Measurements from ENCODE around the gene SHB. TPM values are rescaled to one million over a fixed set of nuclear protein-coding genes. Genes with fewer than 3 reads are reported as not detected.
"Not testable (repeated sequence)": the region's sequence is repeated elsewhere in the genome, so short reads cannot be mapped to it uniquely, and the experiment has no call there.

The SHB gene
- total RNA-seq, 2 experiments from 2014 or later: 1.1 to 1.2 TPM

- Histone ChIP-seq H3K36me3 (ENCODE audit: insufficient read depth, low read length) (no peaks in the 10 kb centered on the region), H3K27ac (ENCODE audit: low read depth in 1 of 2, low read length in 2 of 2) (no peak overlapping the region), H3K9me3 (ENCODE audit: control insufficient read depth in 1 of 2, insufficient read depth in 1 of 2, low read length in 2 of 2) (no peaks in the 10 kb centered on the region), H3K27me3 (ENCODE audit: control insufficient read depth in 1 of 2, insufficient read depth in 2 of 2, low read length in 2 of 2) (no peaks in the 10 kb centered on the region), H3K4me3 (ENCODE audit: low read length) (no peak overlapping the region), H3K4me1 (ENCODE audit: insufficient read depth, low read length) (no peaks in the 10 kb centered on the region)
- DNase-seq: no peak
- intact Hi-C loops (cut with DNase I, micrococcal nuclease): no loop called here
- Mint-ChIP-seq H3K9me3 (no peaks in the 10 kb centered on the region), H3K4me3 (no peak overlapping the region), H3K36me3 (ENCODE audit: low read depth) (no peaks in the 10 kb centered on the region), H3K4me1 (ENCODE audit: low read depth) (no peaks in the 10 kb centered on the region), H3K27ac (no peak overlapping the region), H3K27me3 (no peaks in the 10 kb centered on the region)
- no peak for TF ChIP-seq CTCF (IDR thresholded peaks at IDR 0.05)
- POLR2A ChIA-PET: no interaction called here
- CTCF ChIA-PET: no interaction called here
- ATAC-seq (ENCODE audit: poor library complexity): no peak
These were observed 102.5 kb downstream of the SHB start for GRCh38 chr9:37966412-37967013.

GRCh38 chr9:37965676-37966345 lies 103.2 kb downstream of the SHB start:
- H3K27ac Mint-ChIP-seq; H3K36me3 ChIP-seq (ENCODE audit: insufficient read depth, low read length); H3K4me1 Mint-ChIP-seq (ENCODE audit: low read depth); H3K27me3 ChIP-seq (ENCODE audit: control insufficient read depth in 1 of 2, insufficient read depth in 2 of 2, low read length in 2 of 2); CTCF ChIA-PET; H3K4me3 ChIP-seq (ENCODE audit: low read length); POLR2A ChIA-PET; H3K9me3 ChIP-seq (ENCODE audit: control insufficient read depth in 1 of 2, insufficient read depth in 1 of 2, low read length in 2 of 2); H3K36me3 Mint-ChIP-seq (ENCODE audit: low read depth); intact Hi-C loops (cut with DNase I, micrococcal nuclease); H3K4me1 ChIP-seq (ENCODE audit: insufficient read depth, low read length); ATAC-seq (ENCODE audit: poor library complexity); H3K27ac ChIP-seq (ENCODE audit: low read depth in 1 of 2, low read length in 2 of 2); H3K27me3 Mint-ChIP-seq; DNase-seq; H3K4me3 Mint-ChIP-seq; H3K9me3 Mint-ChIP-seq: not testable (repeated sequence)

- no peaks in the 10 kb centered on the region for H3K4me1 ChIP-seq (ENCODE audit: insufficient read depth, low read length)
- TF ChIP-seq CTCF (IDR thresholded peaks at IDR 0.05): no peak
- no peaks in the 10 kb centered on the region for H3K27me3 ChIP-seq (ENCODE audit: control insufficient read depth in 1 of 2, insufficient read depth in 2 of 2, low read length in 2 of 2)
- no peak overlapping the region for H3K4me3 ChIP-seq (ENCODE audit: low read length)
- DNase-seq: no peak
- H3K36me3 ChIP-seq (ENCODE audit: insufficient read depth, low read length): no peaks in the 10 kb centered on the region
- no peaks in the 10 kb centered on the region for H3K9me3 Mint-ChIP-seq
- H3K9me3 ChIP-seq (ENCODE audit: control insufficient read depth in 1 of 2, insufficient read depth in 1 of 2, low read length in 2 of 2): no peaks in the 10 kb centered on the region
- H3K4me3 Mint-ChIP-seq: no peak overlapping the region
- intact Hi-C loops (cut with DNase I, micrococcal nuclease): no loop called here
- ChIA-PET CTCF (no interaction called here), POLR2A (no interaction called here)
- no peak for ATAC-seq (ENCODE audit: poor library complexity)
- no peaks in the 10 kb centered on the region for H3K4me1 Mint-ChIP-seq (ENCODE audit: low read depth)
- no peaks in the 10 kb centered on the region for H3K36me3 Mint-ChIP-seq (ENCODE audit: low read depth)
- no peaks in the 10 kb centered on the region for H3K27me3 Mint-ChIP-seq
- no peak overlapping the region for H3K27ac ChIP-seq (ENCODE audit: low read depth in 1 of 2, low read length in 2 of 2)
- no peak overlapping the region for H3K27ac Mint-ChIP-seq
These were observed 103.9 kb downstream of the SHB start for GRCh38 chr9:37965116-37965515.

GRCh38 chr9:37964740-37965081 lies 104.3 kb downstream of the SHB start:
- Histone ChIP-seq H3K27me3 (ENCODE audit: control insufficient read depth in 1 of 2, insufficient read depth in 2 of 2, low read length in 2 of 2) (no peaks in the 10 kb centered on the region), H3K9me3 (ENCODE audit: control insufficient read depth in 1 of 2, insufficient read depth in 1 of 2, low read length in 2 of 2) (no peaks in the 10 kb centered on the region), H3K4me3 (ENCODE audit: low read length) (no peak overlapping the region), H3K4me1 (ENCODE audit: insufficient read depth, low read length) (no peaks in the 10 kb centered on the region), H3K27ac (ENCODE audit: low read depth in 1 of 2, low read length in 2 of 2) (no peak overlapping the region), H3K36me3 (ENCODE audit: insufficient read depth, low read length) (no peaks in the 10 kb centered on the region)
- DNase-seq (no peak), ATAC-seq (ENCODE audit: poor library complexity) (no peak)
- Mint-ChIP-seq H3K27me3 (no peaks in the 10 kb centered on the region), H3K27ac (no peak overlapping the region), H3K4me3 (no peak overlapping the region), H3K4me1 (ENCODE audit: low read depth) (no peaks in the 10 kb centered on the region), H3K9me3 (no peaks in the 10 kb centered on the region), H3K36me3 (ENCODE audit: low read depth) (no peaks in the 10 kb centered on the region)
- intact Hi-C loops (cut with DNase I, micrococcal nuclease): no loop called here
- ChIA-PET POLR2A (no interaction called here), CTCF (no interaction called here)
- no peak for TF ChIP-seq CTCF (IDR thresholded peaks at IDR 0.05)
